GM10266 (cell line): ENCODE results near the gene INPP5D.

Experiments
- DNase-seq: peaks from one replicate; pipeline ENCODE4 v3.0.0; 2012; ENCODE audit errors: extremely low spot score
- TF ChIP-seq, protein P1 (sequence below): IDR thresholded peaks from 2 replicates; pipeline ENCODE4 v1.5.1; 2012; ENCODE audit warnings: mild to moderate bottlenecking, low read depth; ENCODE audit not compliant: control insufficient read depth, insufficient read depth; ENCODE audit errors: missing control alignments

The INPP5D gene

DNA sequence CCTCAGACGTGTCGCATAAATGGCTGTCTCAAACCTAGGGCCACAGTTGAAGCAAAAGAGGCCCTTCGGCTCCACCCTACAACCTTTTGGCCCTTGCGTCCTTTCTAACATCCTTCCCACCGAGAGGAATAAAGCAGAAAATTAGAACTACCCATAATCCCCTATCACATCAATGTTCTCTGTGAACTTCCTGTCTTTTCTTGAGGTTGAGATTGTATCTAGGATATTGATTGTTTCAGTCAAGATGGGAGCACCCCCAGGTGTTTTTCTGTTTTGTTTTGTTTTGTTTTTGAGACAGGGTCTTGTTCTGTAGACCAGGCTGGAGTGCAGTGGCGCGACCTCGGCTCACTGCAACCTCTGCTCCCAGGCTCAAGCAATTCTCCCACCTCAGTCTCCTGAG, 23.6 kb downstream of the INPP5D start:
- no peak for DNase-seq
- TF ChIP-seq, protein P1, sequence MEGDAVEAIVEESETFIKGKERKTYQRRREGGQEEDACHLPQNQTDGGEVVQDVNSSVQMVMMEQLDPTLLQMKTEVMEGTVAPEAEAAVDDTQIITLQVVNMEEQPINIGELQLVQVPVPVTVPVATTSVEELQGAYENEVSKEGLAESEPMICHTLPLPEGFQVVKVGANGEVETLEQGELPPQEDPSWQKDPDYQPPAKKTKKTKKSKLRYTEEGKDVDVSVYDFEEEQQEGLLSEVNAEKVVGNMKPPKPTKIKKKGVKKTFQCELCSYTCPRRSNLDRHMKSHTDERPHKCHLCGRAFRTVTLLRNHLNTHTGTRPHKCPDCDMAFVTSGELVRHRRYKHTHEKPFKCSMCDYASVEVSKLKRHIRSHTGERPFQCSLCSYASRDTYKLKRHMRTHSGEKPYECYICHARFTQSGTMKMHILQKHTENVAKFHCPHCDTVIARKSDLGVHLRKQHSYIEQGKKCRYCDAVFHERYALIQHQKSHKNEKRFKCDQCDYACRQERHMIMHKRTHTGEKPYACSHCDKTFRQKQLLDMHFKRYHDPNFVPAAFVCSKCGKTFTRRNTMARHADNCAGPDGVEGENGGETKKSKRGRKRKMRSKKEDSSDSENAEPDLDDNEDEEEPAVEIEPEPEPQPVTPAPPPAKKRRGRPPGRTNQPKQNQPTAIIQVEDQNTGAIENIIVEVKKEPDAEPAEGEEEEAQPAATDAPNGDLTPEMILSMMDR: no peak

DNA sequence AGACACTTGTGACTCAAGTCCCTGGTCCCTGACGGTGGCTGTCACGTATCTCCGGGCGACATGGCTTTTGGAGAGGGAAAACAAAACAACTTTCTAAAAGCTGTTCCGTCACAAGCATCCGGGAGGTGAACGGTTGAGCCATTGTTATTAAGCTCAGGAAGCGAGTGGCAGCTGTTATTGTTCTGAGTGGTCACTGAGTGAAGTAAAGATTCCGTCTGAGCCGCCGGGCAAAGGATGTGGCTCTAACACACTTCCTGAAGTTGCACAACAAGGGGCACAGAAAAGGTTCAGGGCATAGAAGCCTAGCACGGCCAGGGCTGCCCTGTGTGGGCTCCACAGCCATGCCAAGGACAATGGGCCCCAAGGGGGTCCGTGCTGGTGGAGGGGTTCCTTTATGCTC, 24.3 kb downstream of the INPP5D start:
- DNase-seq: no peak

DNA sequence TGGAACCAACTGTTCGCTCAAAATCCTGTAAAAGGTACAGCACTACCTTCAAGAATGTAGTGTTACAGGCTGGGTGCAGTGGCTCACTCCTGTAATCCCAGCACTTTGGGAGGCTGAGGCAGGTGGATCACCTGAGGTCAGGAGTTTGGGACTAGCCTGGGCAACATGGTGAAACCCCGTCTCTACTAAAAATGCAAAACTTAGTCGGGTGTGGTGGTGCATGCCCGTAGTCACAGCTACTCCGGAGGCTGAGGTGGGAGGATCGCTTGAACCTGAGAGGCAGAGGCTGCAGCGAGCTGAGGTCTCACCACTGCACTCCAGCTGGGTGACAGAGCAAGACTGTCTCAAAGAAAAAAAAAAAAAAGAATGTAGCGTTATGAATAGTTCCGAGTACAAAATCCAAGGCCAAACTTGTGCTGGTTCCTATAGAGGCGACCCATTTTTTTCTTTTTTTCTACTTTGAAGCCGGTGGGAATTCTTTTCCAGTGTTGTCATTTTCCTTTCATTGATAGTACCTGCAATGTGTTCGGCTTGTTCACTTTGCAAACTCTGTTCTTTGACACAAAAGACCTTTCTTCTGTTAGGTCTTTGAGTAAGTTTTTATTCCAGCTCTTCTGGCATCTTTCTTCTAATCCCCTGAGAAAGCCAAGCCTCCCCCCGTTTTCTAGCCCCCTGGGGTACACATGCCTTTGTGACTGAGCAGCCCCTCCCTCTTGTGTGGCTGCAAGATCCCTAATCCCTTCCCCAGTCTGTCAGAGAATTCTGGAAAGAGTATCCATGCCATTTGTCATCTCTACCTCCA, 25.1 kb downstream of the INPP5D start:
- TF ChIP-seq, protein P1: no peak
- no peak for DNase-seq

More for the DNA sequence above, 24.3 kb downstream of the INPP5D start:
- TF ChIP-seq, protein P1: no peak

DNA sequence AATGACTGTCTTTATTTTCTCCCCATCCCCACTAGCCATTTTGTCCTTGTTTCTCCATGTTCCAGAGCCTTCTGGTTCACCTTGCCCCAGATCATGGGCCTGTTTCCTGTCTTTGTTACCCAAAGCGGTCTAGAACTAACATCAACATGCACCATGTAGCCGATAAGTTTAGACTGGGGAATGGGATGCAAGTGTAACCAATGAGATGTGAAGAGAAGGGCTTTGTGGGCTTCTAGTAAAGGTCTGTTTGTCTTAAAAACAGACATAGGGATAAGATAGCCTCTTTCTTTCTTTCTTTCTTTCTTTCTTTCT, 25.7 kb downstream of the INPP5D start:
- TF ChIP-seq, protein P1: no peak
- no peak for DNase-seq

DNA sequence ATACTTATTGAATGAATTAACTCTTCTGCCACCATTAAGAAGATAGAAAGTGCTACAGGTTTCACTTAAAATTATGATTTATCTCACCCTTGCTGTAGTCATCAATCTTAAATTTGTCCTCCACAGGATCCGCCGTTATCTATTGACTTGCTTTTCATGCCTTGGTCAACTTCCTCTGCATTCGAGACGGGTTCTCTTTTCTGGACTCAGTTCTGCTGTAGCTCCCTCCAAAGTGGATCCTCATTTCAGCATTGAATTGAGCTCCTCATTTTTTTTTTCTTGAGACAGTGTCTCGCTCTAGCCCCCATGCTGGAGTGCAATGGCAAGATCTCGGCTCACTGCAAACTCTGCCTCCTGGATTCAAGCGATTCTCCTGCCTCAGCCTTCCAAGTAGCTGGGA, 27.6 kb downstream of the INPP5D start:
- DNase-seq: no peak
- TF ChIP-seq, protein P1: no peak

DNA sequence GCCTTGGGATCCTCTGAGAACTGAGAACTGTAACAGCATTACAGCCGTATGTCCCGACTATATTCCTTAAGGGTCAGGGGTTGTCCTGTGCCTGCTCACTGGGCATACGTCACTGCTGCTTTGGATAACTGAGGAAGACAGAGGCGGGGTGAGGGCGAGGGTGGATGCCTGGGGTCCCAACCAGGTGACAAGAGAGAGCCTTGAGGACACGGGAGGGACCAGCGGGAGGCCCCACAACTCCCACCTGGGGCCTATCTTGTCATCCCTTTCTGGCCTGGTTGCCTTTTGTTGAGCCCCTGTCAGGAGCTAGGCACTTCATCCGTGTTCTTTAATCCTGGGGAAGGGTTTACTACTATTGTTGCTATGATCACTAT, 28.8 kb downstream of the INPP5D start:
- no peak for DNase-seq
- TF ChIP-seq, protein P1: no peak

DNA sequence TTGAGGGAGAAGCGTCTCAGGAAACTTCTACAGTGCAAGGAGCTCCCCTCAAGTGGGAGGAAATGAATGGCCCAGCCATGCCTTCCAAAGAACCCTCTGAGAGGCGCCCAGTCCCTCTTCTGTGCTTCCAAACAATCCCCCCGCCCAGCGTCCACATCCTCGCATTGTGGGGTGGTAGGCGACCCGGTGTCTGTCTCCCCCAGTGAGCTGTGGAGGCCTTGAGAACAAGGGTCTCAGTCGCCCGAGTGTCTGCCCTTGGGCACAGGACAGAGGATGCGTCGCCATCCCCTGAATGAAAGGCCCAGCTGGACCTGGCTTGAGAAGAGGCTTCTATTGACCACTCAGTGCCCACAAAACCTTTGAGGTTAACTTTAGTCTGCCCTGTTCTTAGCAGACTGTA, 29.7 kb downstream of the INPP5D start:
- TF ChIP-seq, protein P1: no peak
- DNase-seq: no peak
